Heart right ventricle (tissue), 16 donors: ENCODE results near the gene TEC. TPM values are rescaled to one million over a fixed set of nuclear protein-coding genes. Genes with fewer than 3 reads are reported as not detected.

Experiments used
- ATAC-seq, 8 donors: fragments of 200-7000 bp; cut with Tn5 transposase; one replicate each; pipeline ENCODE4 v1.9.1; 2020; ENCODE audit warnings: mild to moderate bottlenecking in 8 of 8, moderate library complexity in 8 of 8, moderate number of reproducible peaks in 1 of 8
- DNase-seq, 2 donors: peaks; one replicate each; pipeline ENCODE4 v3.0.0-alpha.2; 2020
- H3K27ac ChIP-seq, 10 donors: fragments of 200-600 bp; sonication (generic) in 2 of 10; one replicate each; pipeline versions ENCODE4 v1.5.0 to v1.8.0; 2020 to 2022; ENCODE audit warnings: mild to moderate bottlenecking in 3 of 10
- H3K27me3 ChIP-seq, 7 donors: fragments of 200-600 bp; one replicate each; pipeline ENCODE4 v1.8.0; 2021 to 2022; ENCODE audit warnings: mild to moderate bottlenecking in 2 of 7
- H3K36me3 ChIP-seq, 9 donors: fragments of 200-600 bp; sonication (generic) in 1 of 9; one replicate each; pipeline versions ENCODE4 v1.5.0 to v1.8.0; 2020 to 2022; ENCODE audit warnings: mild to moderate bottlenecking in 2 of 9
- H3K4me1 ChIP-seq, 9 donors: fragments of 200-600 bp; sonication (generic) in 1 of 9; one replicate each; pipeline versions ENCODE4 v1.5.0 to v1.8.0; 2020 to 2022; ENCODE audit warnings: mild to moderate bottlenecking in 4 of 9
- H3K4me3 ChIP-seq, 10 donors: fragments of 200-600 bp; sonication (generic) in 2 of 10; one replicate each; pipeline versions ENCODE4 v1.5.0 to v1.8.0; 2020 to 2022; ENCODE audit warnings: mild to moderate bottlenecking in 7 of 10, moderate library complexity in 2 of 10
- H3K9me3 ChIP-seq, 11 donors: fragments of 200-600 bp in 10 of 11; sonication (generic) in 2 of 11; one replicate each; pipeline versions ENCODE4 v1.5.0 to v1.8.0; 2013 to 2022; ENCODE audit warnings: mild to moderate bottlenecking in 2 of 11, control low read depth in 1 of 11, moderate library complexity in 1 of 11
- WGBS, 2 donors: extraction: QIAGEN DNeasy Blood & Tissue Kit; methylation state at CpG; one replicate each; pipeline ENCODE4 v1.1.7; 2013; ENCODE audit warnings: inconsistent platforms in 1 of 2; 5-methylcytosine and 5-hydroxymethylcytosine counted together
- intact Hi-C, 10 donors: fragments of 100-400 bp; cut with DNase I; formaldehyde crosslinking; loops; one replicate each; pipeline versions ENCODE4 v1.11.1 to v1.14.2; 2022
- polyA plus RNA-seq, 2 donors: library from polyadenylated mRNA; stranded (reverse); fragments of 200-250 nt; gene quantifications; one replicate each; pipeline ENCODE4 v1.2.3, GENCODE V29; 2013
- total RNA-seq, 10 donors: library from RNA; stranded (reverse); fragmentation: NEBNext Ultra II Directional in 3 of 10; extraction: Animal tissue kit (Norgen Biotek cat#: 25700) in 3 of 10; gene quantifications; one replicate each; pipeline versions ENCODE4 v1.2.1 to v1.2.4, GENCODE V29; 2021 to 2023
- TF ChIP-seq, protein P1 (sequence below), 9 donors: fragments of 200-600 bp; sonication (generic) in 2 of 9; IDR thresholded peaks; one replicate each; pipeline versions ENCODE4 v1.5.0 to v1.8.0; 2021 to 2022; ENCODE audit warnings: antibody characterized with exemption in 9 of 9, mild to moderate bottlenecking in 5 of 9, moderate library complexity in 1 of 9
- donor health status: Arrhythmogenic right ventricular cardiomyopathy.
- donor health status: ischemic (EF 13 %, LVEDD 7.1; RV severe dilation, severe dysfunction).
- donor health status: healthy with polysubstance abuse.
- donor health status: DM: no; HTN: yes; CAD: no.
- donor health status: DM: no; HTN: no; CAD: no.
- donor health status: ischemic (EF 25% LVEDD 6.9; RV normal size, moderate dysfunction).
- donor health status: ischemic (EF 25% LVEDD 5.7; RV mildly dilated, moderate dysfunction).
- donor health status: healthy.
- donor health status: DM: yes; HTN: yes; CAD: no.
- donor health status: Ischemic cardiomyopathy.
- donor health status: ischemic (EF 35%, LVEDD 5.7; RV mildly dilated, moderate dysfunction).
- donor health status: nonischemic (EF 11% LVEDD 7.7; RV severe dilation, severe dysfunction).
- donor health status: DM: yes; HTN: yes; CAD: no.
- donor health status: PGD.
- donor health status: ischemic (EF 29% LVEDD 5.4; RV normal size, mild dysfunction).
- donor health status: nonischemic (EF 23%, LVEDD 6.1; RV moderate dilation, normal function).

Gene TEC
- total and polyA plus RNA-seq, 12 donors, result 1.0 to 3.6 (median 2.2) TPM

- H3K9me3 ChIP-seq, result peaks cover 0 to 13% (median 0%) of the 10 kb centered on the region in 11 donors
- no peaks in the 10 kb centered on the region for H3K27me3 ChIP-seq
- no peak overlapping the region for H3K27ac ChIP-seq
- 91 to 93% methylated on average over 1 of the region's 1 CpG for WGBS, 2 donors
- DNase-seq, result no peak
- H3K36me3 ChIP-seq, result no peaks in the 10 kb centered on the region
- TF ChIP-seq, protein P1, sequence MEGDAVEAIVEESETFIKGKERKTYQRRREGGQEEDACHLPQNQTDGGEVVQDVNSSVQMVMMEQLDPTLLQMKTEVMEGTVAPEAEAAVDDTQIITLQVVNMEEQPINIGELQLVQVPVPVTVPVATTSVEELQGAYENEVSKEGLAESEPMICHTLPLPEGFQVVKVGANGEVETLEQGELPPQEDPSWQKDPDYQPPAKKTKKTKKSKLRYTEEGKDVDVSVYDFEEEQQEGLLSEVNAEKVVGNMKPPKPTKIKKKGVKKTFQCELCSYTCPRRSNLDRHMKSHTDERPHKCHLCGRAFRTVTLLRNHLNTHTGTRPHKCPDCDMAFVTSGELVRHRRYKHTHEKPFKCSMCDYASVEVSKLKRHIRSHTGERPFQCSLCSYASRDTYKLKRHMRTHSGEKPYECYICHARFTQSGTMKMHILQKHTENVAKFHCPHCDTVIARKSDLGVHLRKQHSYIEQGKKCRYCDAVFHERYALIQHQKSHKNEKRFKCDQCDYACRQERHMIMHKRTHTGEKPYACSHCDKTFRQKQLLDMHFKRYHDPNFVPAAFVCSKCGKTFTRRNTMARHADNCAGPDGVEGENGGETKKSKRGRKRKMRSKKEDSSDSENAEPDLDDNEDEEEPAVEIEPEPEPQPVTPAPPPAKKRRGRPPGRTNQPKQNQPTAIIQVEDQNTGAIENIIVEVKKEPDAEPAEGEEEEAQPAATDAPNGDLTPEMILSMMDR (IDR thresholded peaks at IDR 0.05), result no peak
- peaks cover 0 to 29% (median 4%) of the 10 kb centered on the region in 9 donors for H3K4me1 ChIP-seq
- intact Hi-C loops, result no loop called here
- no peak for ATAC-seq
- H3K4me3 ChIP-seq, result no peak overlapping the region
These were observed 21.1 kb downstream of the TEC start for GRCh38 chr4:48248559-48248953.

DNA sequence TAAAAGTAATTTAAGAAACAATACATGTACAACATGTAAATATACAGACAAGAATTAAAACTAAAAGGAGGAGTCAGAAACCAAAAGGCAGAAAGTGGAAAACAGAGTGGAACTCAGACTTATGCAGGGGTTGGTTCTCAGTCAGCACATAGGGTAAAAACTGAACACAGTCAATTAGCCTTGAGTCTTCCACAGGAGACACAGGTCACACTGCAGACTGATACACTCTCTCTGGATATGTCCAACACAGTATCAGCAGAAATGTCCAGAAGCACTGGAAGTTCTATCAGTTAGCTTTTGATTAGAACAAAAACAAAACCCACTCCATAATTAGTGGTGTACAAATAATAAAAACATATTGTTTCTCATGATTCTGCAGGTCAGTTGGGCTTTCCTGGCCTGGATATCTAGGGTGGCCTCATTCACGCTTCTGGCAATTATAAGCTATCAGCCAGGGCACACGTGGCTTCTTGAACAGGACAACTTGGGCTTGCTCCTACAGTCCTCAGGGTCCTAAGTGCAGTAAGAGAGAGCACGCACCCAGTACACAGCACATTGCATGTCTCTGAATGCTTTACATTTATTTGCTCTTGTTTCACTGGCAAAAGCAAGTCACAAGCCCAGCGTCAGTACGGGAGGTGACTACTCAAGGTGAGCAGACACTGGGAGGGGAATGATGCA is 21.6 kb downstream of the TEC start:
- Histone ChIP-seq H3K36me3 (no peaks in the 10 kb centered on the region), H3K27me3 (no peaks in the 10 kb centered on the region), H3K27ac (no peak overlapping the region), H3K4me3 (no peak overlapping the region), H3K9me3 (peaks cover 0 to 13% (median 0%) of the 10 kb centered on the region in 11 donors), H3K4me1 (peaks cover 0 to 23% (median 4%) of the 10 kb centered on the region in 9 donors)
- intact Hi-C loops, result no loop called here
- no peak for DNase-seq
- peak in 4 of 8 donors; percentile 34 to 61 (median 55) for ATAC-seq
- 68 to 69% methylated on average over 5 of the region's 5 CpGs for WGBS, 2 donors
- TF ChIP-seq, protein P1 (IDR thresholded peaks at IDR 0.05), result no peak

GRCh38 chr4:48247142-48247877 is 22.3 kb downstream of the TEC start:
- intact Hi-C loops, result no loop called here
- WGBS, 2 donors, result 60 to 61% methylated on average over 7 of the region's 7 CpGs
- peaks cover 0 to 13% (median 0%) of the 10 kb centered on the region in 11 donors for H3K9me3 ChIP-seq

GRCh38 chr4:48244665-48245064 is 25.0 kb downstream of the TEC start:
- DNase-seq, result no peak
- WGBS, 2 donors, result 95 to 99% methylated on average over 4 of the region's 4 CpGs
- Histone ChIP-seq H3K4me1 (peaks cover 0 to 15% (median 0%) of the 10 kb centered on the region in 9 donors), H3K9me3 (peaks cover 0 to 13% (median 0%) of the 10 kb centered on the region in 11 donors), H3K4me3 (no peak overlapping the region), H3K36me3 (no peaks in the 10 kb centered on the region), H3K27me3 (no peaks in the 10 kb centered on the region), H3K27ac (no peak overlapping the region)
- no peak for ATAC-seq
- TF ChIP-seq, protein P1 (IDR thresholded peaks at IDR 0.05), result no peak
- intact Hi-C loops, result no loop called here

More at GRCh38 chr4:48247142-48247877, 22.3 kb downstream of the TEC start:
- peak overlapping the region in 1 of 10 donors; percentile 14 for H3K27ac ChIP-seq
- no peak overlapping the region for H3K4me3 ChIP-seq
- peaks cover 0 to 18% (median under 1%) of the 10 kb centered on the region in 9 donors for H3K4me1 ChIP-seq
- no peaks in the 10 kb centered on the region for H3K27me3 ChIP-seq
- ATAC-seq (peak in 4 of 8 donors; percentile 41 to 71 (median 67)), DNase-seq (no peak)
- H3K36me3 ChIP-seq, result no peaks in the 10 kb centered on the region
- TF ChIP-seq, protein P1 (IDR thresholded peaks at IDR 0.05), result no peak
